NCI-H748 treated with DMSO at 0.1 percent for 48 hours (cell line): ENCODE measurements around the gene GUCY1A2.
"Not testable (repeated sequence)": the region's sequence is repeated elsewhere in the genome, so short reads cannot be mapped to it uniquely, and the experiment has no call there.

Source experiments
- DNase-seq: peaks from one replicate; lab custom pipeline; 2025; lab: John Stamatoyannopoulos, UW

Gene GUCY1A2

DNA sequence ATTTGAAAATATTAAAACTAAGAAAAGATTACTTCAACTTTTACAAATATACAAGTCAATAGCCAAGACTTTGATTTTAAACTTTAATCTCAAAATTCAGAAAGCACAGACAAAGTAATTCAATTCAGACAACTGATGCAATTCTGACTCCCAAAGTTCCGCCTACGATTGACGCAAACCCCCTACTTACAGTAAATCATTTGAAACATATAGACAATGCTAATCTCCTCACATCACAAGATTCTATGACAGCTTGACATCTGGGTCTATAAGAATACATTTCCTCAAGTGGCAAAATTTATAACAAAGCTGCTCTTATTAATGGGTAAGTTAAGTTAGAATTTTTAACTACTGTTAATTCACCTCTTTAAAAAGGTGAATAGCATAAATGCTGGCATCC lies 75.2 kb downstream of the GUCY1A2 start:
- no peak for DNase-seq

- DNase-seq = no peak
Measured at GRCh38 chr11:106939157-106939556, 79.1 kb downstream of the GUCY1A2 start.

DNA sequence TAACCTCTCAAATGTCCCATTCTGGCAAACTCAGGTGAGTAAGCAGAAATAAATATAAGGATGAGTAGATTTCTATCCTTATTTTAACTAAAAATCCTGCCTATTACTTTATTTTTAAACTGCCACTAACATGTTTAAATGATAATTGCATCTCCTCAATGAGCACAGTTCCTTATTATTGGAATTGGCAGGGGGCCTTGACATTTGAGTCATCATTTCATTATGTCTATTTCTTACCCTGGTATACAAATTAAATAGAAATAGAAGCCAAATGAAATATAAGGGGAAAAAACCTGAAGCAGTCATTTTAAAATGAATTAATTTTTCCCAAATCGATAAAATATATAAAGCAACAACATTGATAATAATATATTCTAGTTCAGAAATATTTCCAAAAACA lies 81.2 kb downstream of the GUCY1A2 start:
- DNase-seq = no peak

- no peak for DNase-seq
Measured at GRCh38 chr11:106925245-106925644, 93.0 kb downstream of the GUCY1A2 start.

- no peak for DNase-seq
Measured at GRCh38 chr11:106920899-106921509, 97.3 kb downstream of the GUCY1A2 start.

DNA sequence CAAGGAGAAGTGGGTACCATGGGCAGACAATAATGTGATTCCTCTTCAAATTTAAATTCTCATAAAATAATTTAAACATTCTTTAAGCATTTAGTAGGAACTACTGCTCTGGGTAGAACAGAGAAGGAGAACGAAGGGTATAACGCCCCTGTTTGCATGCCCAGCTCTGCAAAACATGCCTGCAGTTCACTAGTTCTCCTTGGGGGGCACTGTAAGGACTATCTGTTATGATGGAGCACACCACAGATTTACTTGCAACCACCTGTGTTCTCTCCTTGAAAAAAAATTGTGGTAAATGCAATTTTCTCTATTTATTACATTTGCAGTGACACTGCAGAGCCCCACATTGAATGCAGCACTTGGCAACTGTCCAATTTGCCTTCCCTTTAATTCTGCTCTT lies 100.3 kb downstream of the GUCY1A2 start:
- DNase-seq = no peak

DNA sequence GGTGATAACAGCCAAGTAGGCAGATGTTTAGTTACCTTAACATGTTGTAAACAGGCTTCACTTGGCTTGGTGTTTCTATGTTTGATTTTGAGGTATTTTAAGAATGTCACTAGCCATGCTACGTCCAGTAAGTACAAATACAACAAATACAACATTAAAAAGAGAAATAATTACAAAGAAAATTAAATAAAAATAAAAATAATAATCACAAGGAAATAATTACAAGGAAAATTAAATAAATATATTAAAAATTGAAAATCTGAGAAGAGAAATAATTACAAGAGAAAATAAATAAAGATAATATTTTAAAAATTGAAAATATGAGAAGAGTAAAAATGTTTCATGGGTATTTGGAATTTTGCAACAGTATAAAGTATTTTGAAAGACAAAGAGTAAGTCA lies 103.9 kb downstream of the GUCY1A2 start:
- no peak for DNase-seq

GRCh38 chr11:106913141-106913540 lies 105.1 kb downstream of the GUCY1A2 start:
- no peak for DNase-seq

GRCh38 chr11:106904826-106905225 lies 113.5 kb downstream of the GUCY1A2 start:
- DNase-seq = no peak

GRCh38 chr11:106889718-106890117 lies 128.6 kb downstream of the GUCY1A2 start:
- DNase-seq = no peak

DNA sequence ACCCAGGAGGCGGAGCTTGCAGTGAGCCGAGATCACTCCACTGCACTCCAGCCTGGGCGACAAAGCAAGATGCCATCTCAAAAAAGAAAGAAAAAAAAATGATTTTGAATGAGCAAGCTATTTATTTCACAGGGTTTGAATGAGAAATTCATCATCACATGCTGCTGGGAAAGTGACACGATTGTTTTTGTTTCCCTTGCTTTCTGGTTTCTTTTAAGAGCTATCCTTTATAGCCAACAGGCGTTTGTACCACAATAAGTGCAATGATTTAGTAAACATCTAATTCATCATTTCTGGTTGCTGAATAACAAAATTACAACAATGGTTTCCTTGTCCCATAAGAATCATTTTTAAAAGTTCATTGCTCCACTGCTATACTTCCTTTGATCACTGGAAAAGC lies 129.9 kb downstream of the GUCY1A2 start:
- no peak for DNase-seq

GRCh38 chr11:106883693-106884092 lies 134.6 kb downstream of the GUCY1A2 start:
- not testable (repeated sequence) for DNase-seq

GRCh38 chr11:106879832-106880546 lies 138.3 kb downstream of the GUCY1A2 start:
- no peak for DNase-seq

- no peak for DNase-seq
Measured at GRCh38 chr11:106879029-106879428, 139.2 kb downstream of the GUCY1A2 start.

DNA sequence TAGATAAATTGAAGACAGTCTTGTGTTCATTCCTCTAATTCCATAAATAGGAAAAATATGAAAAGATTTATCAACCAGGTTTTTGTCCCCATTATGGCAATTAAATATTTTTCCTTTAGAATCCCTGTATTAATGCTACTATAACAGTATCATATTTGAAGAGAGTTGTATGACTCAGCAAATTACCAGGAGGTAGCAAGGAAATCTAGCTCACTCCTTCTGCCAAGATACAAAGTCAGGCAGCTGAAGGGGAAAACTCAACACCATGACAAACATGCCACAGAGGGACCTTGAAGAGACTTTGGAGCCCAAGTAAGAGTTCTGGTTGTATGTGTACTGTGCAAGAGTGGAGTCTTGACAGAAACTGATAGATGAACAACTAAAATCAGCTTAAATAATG lies 143.3 kb downstream of the GUCY1A2 start:
- no peak for DNase-seq

DNA sequence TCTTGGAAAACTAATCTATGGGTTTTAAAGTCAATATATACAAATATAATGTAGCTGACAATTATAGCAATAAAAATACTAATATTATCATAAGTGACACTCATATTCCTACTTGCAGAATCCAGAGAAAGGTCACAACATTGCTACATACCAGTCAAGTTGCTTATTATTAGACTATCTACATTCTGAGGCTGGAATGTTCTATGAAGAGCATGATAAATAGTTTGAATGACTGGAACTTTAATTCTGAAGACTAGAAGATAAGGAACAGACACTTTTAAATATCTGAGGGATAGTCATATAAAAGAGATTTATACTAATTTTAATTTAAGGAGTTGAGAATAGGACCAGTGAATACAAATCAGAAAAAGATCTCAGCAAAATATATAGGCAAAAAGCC lies 146.0 kb downstream of the GUCY1A2 start:
- DNase-seq = no peak

DNA sequence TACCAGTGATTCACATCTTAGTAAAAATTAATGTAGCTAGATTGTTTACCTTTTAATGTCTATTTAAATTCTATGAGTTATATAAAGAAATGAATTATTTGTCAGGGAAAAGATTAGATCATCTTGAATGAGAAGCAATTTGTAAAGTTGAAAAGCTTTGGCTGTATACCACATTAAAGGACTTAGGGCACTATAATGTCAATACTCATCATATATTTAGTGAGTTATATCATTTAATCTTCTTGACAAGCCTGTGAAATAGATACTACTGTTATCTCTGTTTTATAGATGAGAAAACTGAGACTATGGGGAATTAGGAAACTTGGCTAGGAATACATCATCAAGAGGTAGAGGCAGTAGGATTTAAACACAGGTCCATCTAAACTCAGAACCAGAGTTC lies 160.1 kb downstream of the GUCY1A2 start:
- DNase-seq = no peak

- no peak for DNase-seq
Measured at GRCh38 chr11:106856566-106856965, 161.7 kb downstream of the GUCY1A2 start.

DNA sequence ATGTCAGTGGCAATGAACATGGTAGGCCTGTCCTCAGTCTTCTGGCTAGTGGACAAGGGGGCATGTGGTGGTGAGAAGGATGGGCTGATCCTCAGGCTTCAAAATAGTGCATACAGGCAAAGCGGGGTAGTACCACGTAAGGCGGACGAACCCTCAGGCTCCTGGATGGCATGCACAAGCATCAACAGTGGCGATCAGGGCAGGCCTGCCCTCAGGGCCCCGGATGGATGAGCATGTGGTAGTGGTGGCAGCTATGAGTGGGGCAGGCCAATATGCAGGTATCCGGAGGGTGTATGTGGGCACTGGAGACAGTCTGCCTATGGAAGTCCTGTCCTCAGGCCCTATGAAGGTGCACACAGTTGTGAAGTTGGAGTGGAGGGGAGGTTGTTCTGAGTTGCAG lies 163.8 kb downstream of the GUCY1A2 start:
- DNase-seq = no peak

- no peak for DNase-seq
Measured at GRCh38 chr11:106853850-106854401, 164.3 kb downstream of the GUCY1A2 start.

DNA sequence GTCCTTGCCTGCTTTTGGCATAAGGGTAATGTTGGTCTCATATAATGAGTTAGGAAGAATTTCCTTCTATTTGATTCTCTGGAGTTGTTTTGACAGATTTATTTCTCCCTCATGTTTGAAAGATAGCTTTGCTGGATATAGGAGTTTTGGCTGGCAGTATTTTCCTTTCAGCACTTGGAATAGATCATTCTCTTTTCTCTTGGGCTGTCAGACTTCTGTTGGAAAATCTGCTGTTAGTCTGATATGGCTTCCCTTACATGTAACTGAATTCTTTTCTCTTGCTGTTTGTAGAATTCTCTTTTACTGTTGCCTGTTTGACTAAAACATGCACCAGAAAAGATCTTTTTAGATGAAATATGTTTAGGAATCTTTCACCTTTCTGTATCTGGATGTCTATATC lies 165.5 kb downstream of the GUCY1A2 start:
- no peak for DNase-seq

- DNase-seq = no peak
Measured at GRCh38 chr11:106848526-106848925, 169.8 kb downstream of the GUCY1A2 start.

- no peak for DNase-seq
Measured at GRCh38 chr11:106842134-106842533, 176.1 kb downstream of the GUCY1A2 start.

DNA sequence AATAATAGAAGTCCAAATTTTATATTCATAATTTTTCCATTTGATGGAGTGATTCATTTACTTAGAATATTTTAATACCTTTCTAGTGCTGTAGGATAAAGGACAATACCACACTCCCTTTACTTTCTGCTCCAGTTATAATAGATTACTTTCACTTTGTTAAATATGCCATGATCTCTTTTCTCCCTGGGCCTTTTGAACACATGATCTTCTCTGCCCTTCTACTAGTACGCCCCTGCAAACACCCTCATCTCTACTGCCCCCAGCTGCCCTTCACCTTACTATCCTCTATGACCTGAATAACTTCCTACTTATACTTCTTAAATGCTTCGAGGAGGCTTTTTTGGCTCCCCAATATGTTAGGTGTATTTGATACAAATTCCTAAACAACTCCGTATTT lies 177.3 kb downstream of the GUCY1A2 start:
- no peak for DNase-seq
